HEK293 (cell line): ENCODE results near the gene IL25.

ENCODE experiments used
- CTCF ChIP-seq: fragments of 450-650 bp; formaldehyde crosslinking; IDR thresholded peaks from 2 replicates; pipeline ENCODE4 v1.5.1; 2016; ENCODE audit warnings: missing biosample characterization, missing genetic modification characterization
- KLF8 ChIP-seq: fragments of 450-650 bp; formaldehyde crosslinking; IDR thresholded peaks from 2 replicates; pipeline ENCODE4 v1.5.1; 2016; ENCODE audit warnings: missing biosample characterization, missing genetic modification characterization

GRCh38 chr14:23362200-23362599 is 10.4 kb upstream of the IL25 start:
- no peak for TF ChIP-seq CTCF (tag by site-specific recombination)
- no peak for TF ChIP-seq KLF8 (tag by site-specific recombination)
